GM23338 (cell line): ENCODE results near the gene CDH5. TPM values are rescaled to one million over a fixed set of nuclear protein-coding genes. Genes with fewer than 3 reads are reported as not detected.

ENCODE experiments used
- ATAC-seq: fragments of 200-7000 bp; cut with Tn5 transposase; 3 replicates; pipeline ENCODE4 v1.9.1; 2020
- DNase-seq: peaks from one replicate; pipeline ENCODE4 v3.0.0-alpha.2; 2015; ENCODE audit warnings: low spot score
- H2AFZ ChIP-seq: fragments of 200-600 bp; sonication (generic); 2 replicates; pipeline ENCODE4 v1.8.0; 2016; ENCODE audit warnings: antibody characterized with exemption, mild to moderate bottlenecking, moderate library complexity
- H3F3A ChIP-seq: fragments of 200-600 bp; sonication (generic); replicated peaks from 2 replicates; pipeline ENCODE4 v1.8.0; 2017; ENCODE audit warnings: antibody characterized with exemption, mixed run types, low read depth
- H3K27ac ChIP-seq: fragments of 200-600 bp; sonication (generic); 2 replicates; pipeline ENCODE4 v1.6.1; 2016; ENCODE audit warnings: low read depth
- H3K27me3 ChIP-seq: fragments of 200-600 bp; sonication (generic); 2 replicates; pipeline ENCODE4 v1.8.0; 2016; ENCODE audit warnings: mild to moderate bottlenecking, mixed run types, moderate library complexity; ENCODE audit not compliant: insufficient read depth
- H3K36me3 ChIP-seq: fragments of 200-600 bp; sonication (generic); 2 replicates; pipeline ENCODE4 v1.8.0; 2016; ENCODE audit warnings: mild to moderate bottlenecking; ENCODE audit not compliant: insufficient read depth
- H3K4me1 ChIP-seq: fragments of 200-600 bp; sonication (generic); 2 replicates; pipeline ENCODE4 v1.8.0; 2016; ENCODE audit warnings: mild to moderate bottlenecking, moderate library complexity; ENCODE audit not compliant: insufficient read depth
- H3K4me2 ChIP-seq: fragments of 200-600 bp; sonication (generic); 2 replicates; pipeline ENCODE4 v1.7.1; 2017; ENCODE audit warnings: mixed run types
- H3K4me3 ChIP-seq: fragments of 200-600 bp; sonication (generic); 2 replicates; pipeline ENCODE4 v1.6.1; 2016; ENCODE audit warnings: mixed run types
- H3K79me2 ChIP-seq: fragments of 200-600 bp; sonication (generic); replicated peaks from 2 replicates; pipeline ENCODE4 v1.8.0; 2017; ENCODE audit warnings: mild to moderate bottlenecking; ENCODE audit not compliant: insufficient read depth
- H3K9me2 ChIP-seq: fragments of 200-600 bp; sonication (generic); 2 replicates; pipeline ENCODE4 v1.8.0; 2017; ENCODE audit not compliant: insufficient read depth
- H4K20me1 ChIP-seq: fragments of 200-600 bp; sonication (generic); replicated peaks from 2 replicates; pipeline ENCODE4 v1.8.0; 2017; ENCODE audit warnings: mild to moderate bottlenecking; ENCODE audit not compliant: insufficient read depth
- H3K27ac Mint-ChIP-seq: 2 replicates; pipeline ENCODE4 v1.8.0; 2020; ENCODE audit warnings: inconsistent platforms, mild to moderate bottlenecking, moderate library complexity, mixed read lengths
- H3K27me3 Mint-ChIP-seq: 3 replicates; pipeline ENCODE4 v1.8.0; 2022; ENCODE audit warnings: low read depth, mild to moderate bottlenecking, moderate library complexity, mixed read lengths, inconsistent platforms; ENCODE audit not compliant: insufficient read depth, poor library complexity
- H3K36me3 Mint-ChIP-seq: 3 replicates; pipeline ENCODE4 v1.8.0; 2021; ENCODE audit warnings: low read depth, mild to moderate bottlenecking, inconsistent platforms, moderate library complexity, mixed read lengths
- H3K4me1 Mint-ChIP-seq: 3 replicates; pipeline ENCODE4 v1.8.0; 2020; ENCODE audit warnings: mild to moderate bottlenecking, inconsistent platforms, mixed read lengths
- H3K4me3 Mint-ChIP-seq: 3 replicates; pipeline ENCODE4 v1.8.0; 2021; ENCODE audit warnings: moderate library complexity, mild to moderate bottlenecking, inconsistent platforms, mixed read lengths
- H3K9me3 Mint-ChIP-seq: 3 replicates; pipeline ENCODE4 v1.8.0; 2020; ENCODE audit warnings: moderate library complexity, mild to moderate bottlenecking, inconsistent platforms, mixed read lengths
- CREB1 ChIP-seq: fragments of 250-450 bp; sonication (Bioruptor Pico); IDR thresholded peaks from 2 replicates; pipeline ENCODE4 v1.5.0; 2020; ENCODE audit warnings: low read depth, mild to moderate bottlenecking, moderate library complexity
- CTCF ChIP-seq, 2 experiments: fragments of 200-600 bp in 1 of 2; sonication (generic) in 1 of 2; conservative IDR thresholded peaks; 2 replicates each; pipeline versions ENCODE4 v1.5.1 to v1.6.1; 2016 to 2017; ENCODE audit warnings: antibody characterized with exemption in 2 of 2, low read depth in 2 of 2, mild to moderate bottlenecking in 2 of 2, moderate library complexity in 1 of 2
- EZH2phosphoT487 ChIP-seq: fragments of 200-600 bp; sonication (generic); IDR thresholded peaks from one replicate; pipeline ENCODE4 v1.8.1; 2018; ENCODE audit warnings: antibody characterized with exemption; ENCODE audit not compliant: unreplicated experiment
- JUNB ChIP-seq: IDR thresholded peaks from one replicate; pipeline ENCODE4 v1.6.1; 2016; ENCODE audit warnings: antibody characterized with exemption; ENCODE audit not compliant: unreplicated experiment
- NANOG ChIP-seq: IDR thresholded peaks from 2 replicates; pipeline ENCODE4 v1.6.1; 2016; ENCODE audit warnings: antibody characterized with exemption, borderline replicate concordance
- REST ChIP-seq: IDR thresholded peaks from one replicate; pipeline ENCODE4 v1.6.1; 2018; ENCODE audit warnings: antibody characterized with exemption; ENCODE audit not compliant: unreplicated experiment
- STAT1 ChIP-seq: IDR thresholded peaks from one replicate; pipeline ENCODE4 v1.6.1; 2016; ENCODE audit warnings: antibody characterized with exemption; ENCODE audit not compliant: unreplicated experiment
- ZNF114 ChIP-seq: fragments of 250-450 bp; sonication (Bioruptor Pico); IDR thresholded peaks from 2 replicates; pipeline ENCODE4 v1.5.0; 2020; ENCODE audit warnings: mild to moderate bottlenecking, moderate library complexity
- polyA plus RNA-seq: library from polyadenylated mRNA; unstranded; fragments of >200 nt; fragmentation: Nextera tagmentation; extraction: Ambion mirVana; gene quantifications from 2 replicates; pipeline ENCODE4 v1.2.1, GENCODE V29; 2016
- total RNA-seq: library from RNA; depleted of rRNA; stranded (reverse); fragments of >200 nt; shearing (Covaris generic); gene quantifications from 2 replicates; pipeline ENCODE4 v1.2.3, GENCODE V29; 2014

The CDH5 gene
- total and polyA plus RNA-seq, 2 experiments from 2014 or later, result 0.18 TPM; not detected in 1

GRCh38 chr16:66370786-66371684 lies 4.5 kb downstream of the CDH5 start:
- TF ChIP-seq CTCF (conservative IDR thresholded peaks at IDR 0.05; ENCODE audit: low read depth in 2 of 2) (no peak), NANOG (no peak), STAT1 (no peak), CREB1 (CRISPR knock-in tag) (no peak), ZNF114 (CRISPR knock-in tag) (no peak), REST (no peak), JUNB (no peak)
- no peak overlapping the region for H3K4me3 ChIP-seq
- no peak overlapping the region for H2AFZ ChIP-seq
- H3K27ac ChIP-seq, result no peak overlapping the region
- peaks cover 4% of the 10 kb centered on the region for H3K27me3 Mint-ChIP-seq
- H3K4me2 ChIP-seq, result no peak overlapping the region
- H3K9me3 Mint-ChIP-seq, result no peaks in the 10 kb centered on the region
- no peaks in the 10 kb centered on the region for H3K79me2 ChIP-seq
- H4K20me1 ChIP-seq, result no peaks in the 10 kb centered on the region
- no peaks in the 10 kb centered on the region for H3K27me3 ChIP-seq
- ATAC-seq (no peak), DNase-seq (no peak)
- peaks cover 9% of the 10 kb centered on the region; the same call in 1 of the 2 replicates for H3K4me1 ChIP-seq
- H3F3A ChIP-seq, result no peaks in the 10 kb centered on the region
- no peak overlapping the region for H3K27ac Mint-ChIP-seq
- H3K4me1 Mint-ChIP-seq, result peaks cover 17% of the 10 kb centered on the region
- H3K36me3 ChIP-seq, result no peaks in the 10 kb centered on the region
- H3K4me3 Mint-ChIP-seq, result no peak overlapping the region
- H3K9me2 ChIP-seq, result no peaks in the 10 kb centered on the region
- H3K36me3 Mint-ChIP-seq, result no peaks in the 10 kb centered on the region

- no peaks in the 10 kb centered on the region for H4K20me1 ChIP-seq
- Mint-ChIP-seq H3K27ac (no peak overlapping the region), H3K9me3 (no peaks in the 10 kb centered on the region), H3K4me1 (peaks cover 21% of the 10 kb centered on the region), H3K36me3 (no peaks in the 10 kb centered on the region), H3K4me3 (no peak overlapping the region), H3K27me3 (peaks cover 4% of the 10 kb centered on the region)
- no peaks in the 10 kb centered on the region for H3K9me2 ChIP-seq
- no peaks in the 10 kb centered on the region for H3K36me3 ChIP-seq
- H3K4me1 ChIP-seq, result peaks cover 9% of the 10 kb centered on the region; the same call in 1 of the 2 replicates
- H3F3A ChIP-seq, result no peaks in the 10 kb centered on the region
- H3K79me2 ChIP-seq, result no peaks in the 10 kb centered on the region
- H3K27me3 ChIP-seq, result no peaks in the 10 kb centered on the region
- DNase-seq, result no peak
- H3K4me3 ChIP-seq, result no peak overlapping the region
- ATAC-seq, result no peak
- no peak overlapping the region for H3K4me2 ChIP-seq
- H2AFZ ChIP-seq, result 0 out of 2 replicates have a peak overlapping the region, but pooled peaks have one; percentile 43
- no peak overlapping the region for H3K27ac ChIP-seq
- no peak for TF ChIP-seq EZH2phosphoT487
Measured at GRCh38 chr16:66372078-66372897, 5.8 kb downstream of the CDH5 start.
